Measurements from ENCODE around the gene C3orf52.

C3orf52 gene

DNA sequence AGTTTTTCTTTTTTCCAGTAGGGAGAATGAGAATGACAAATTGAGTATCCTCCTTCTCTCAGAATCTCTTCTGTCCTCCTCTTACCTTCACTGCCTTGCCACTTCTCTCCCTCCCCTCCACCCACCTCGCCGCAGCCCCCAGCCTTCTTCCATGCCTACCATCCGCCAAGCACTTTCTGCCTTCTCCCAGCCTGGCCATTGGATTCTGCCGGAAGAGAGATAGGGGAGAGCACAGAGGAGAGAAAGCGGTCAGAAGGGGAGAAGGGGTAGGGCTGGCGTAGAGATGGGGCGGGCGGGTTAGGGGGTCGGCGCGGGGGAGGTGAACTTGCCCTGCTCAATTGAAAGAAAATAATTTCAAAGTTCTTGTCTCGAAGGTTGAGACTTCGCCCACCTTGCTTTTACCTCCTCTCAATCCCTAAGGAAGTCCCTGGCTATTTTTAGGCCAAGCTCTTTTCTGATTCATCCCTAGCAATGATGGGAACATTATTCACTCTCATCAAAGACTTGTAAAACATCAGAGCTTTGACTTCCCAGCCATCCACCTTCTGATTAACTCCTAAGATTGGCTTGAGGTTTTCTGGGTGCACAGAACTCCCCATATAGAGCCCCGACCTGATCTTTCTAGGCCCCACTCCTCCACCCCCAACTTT is 811 bp downstream of the C3orf52 start:
- no peaks in the 10 kb centered on the region for H3K9me2 ChIP-seq (ENCODE audit: low read depth, low read length)
- H3K79me2 ChIP-seq (ENCODE audit: insufficient read depth, low read length): no peaks in the 10 kb centered on the region
- peaks cover 54% of the 10 kb centered on the region for H3K4me1 ChIP-seq (ENCODE audit: insufficient read depth, low read length, severe bottlenecking)
- no peak overlapping the region for H2AFZ ChIP-seq (ENCODE audit: low read length)
- H3K4me3 ChIP-seq (ENCODE audit: low read depth, low read length, poor library complexity, severe bottlenecking): peak overlapping the region; percentile 66
- H3K36me3 ChIP-seq (ENCODE audit: insufficient read depth, low read length): no peaks in the 10 kb centered on the region
- no peaks in the 10 kb centered on the region for H3F3A ChIP-seq (ENCODE audit: insufficient read depth, low read length)
- peak overlapping the region; percentile 73 for H3K4me2 ChIP-seq (ENCODE audit: low read length)
- no peaks in the 10 kb centered on the region for H4K20me1 ChIP-seq (ENCODE audit: insufficient read depth, low read length)
- H3K27me3 ChIP-seq (ENCODE audit: insufficient read depth, low read length): no peaks in the 10 kb centered on the region
- no peak overlapping the region for H3K27ac ChIP-seq (ENCODE audit: low read depth, low read length, poor library complexity, severe bottlenecking)
- peak overlapping the region; percentile 61 for H3K9ac ChIP-seq (ENCODE audit: low read length)
- no peak for TF ChIP-seq EZH2 (IDR thresholded peaks at IDR 0.05; ENCODE audit: borderline replicate concordance, low read length)
- TF ChIP-seq, protein P1, sequence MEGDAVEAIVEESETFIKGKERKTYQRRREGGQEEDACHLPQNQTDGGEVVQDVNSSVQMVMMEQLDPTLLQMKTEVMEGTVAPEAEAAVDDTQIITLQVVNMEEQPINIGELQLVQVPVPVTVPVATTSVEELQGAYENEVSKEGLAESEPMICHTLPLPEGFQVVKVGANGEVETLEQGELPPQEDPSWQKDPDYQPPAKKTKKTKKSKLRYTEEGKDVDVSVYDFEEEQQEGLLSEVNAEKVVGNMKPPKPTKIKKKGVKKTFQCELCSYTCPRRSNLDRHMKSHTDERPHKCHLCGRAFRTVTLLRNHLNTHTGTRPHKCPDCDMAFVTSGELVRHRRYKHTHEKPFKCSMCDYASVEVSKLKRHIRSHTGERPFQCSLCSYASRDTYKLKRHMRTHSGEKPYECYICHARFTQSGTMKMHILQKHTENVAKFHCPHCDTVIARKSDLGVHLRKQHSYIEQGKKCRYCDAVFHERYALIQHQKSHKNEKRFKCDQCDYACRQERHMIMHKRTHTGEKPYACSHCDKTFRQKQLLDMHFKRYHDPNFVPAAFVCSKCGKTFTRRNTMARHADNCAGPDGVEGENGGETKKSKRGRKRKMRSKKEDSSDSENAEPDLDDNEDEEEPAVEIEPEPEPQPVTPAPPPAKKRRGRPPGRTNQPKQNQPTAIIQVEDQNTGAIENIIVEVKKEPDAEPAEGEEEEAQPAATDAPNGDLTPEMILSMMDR (IDR thresholded peaks at IDR 0.05; ENCODE audit: low read length): no peak
- H3K9me3 ChIP-seq (ENCODE audit: low read length): no peaks in the 10 kb centered on the region

DNA sequence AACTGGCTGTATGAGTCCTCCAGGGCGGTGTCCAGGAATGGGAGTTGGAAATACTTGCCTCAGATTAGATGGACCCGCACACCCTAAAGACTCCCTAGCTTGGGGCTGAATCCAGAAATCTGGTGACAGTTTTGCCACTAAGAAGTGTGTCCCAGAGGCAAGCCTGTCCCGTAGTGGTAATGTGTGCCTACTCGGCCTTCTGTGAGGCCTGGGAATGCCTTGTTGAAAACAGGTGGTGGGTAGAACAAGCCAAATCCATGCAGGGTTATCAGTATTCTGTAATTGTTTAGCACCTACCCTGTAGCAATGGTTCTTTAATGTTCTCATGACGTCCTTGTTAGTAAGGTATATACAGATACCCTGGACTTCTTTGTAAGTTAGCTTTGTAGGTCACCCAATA is 1.6 kb downstream of the C3orf52 start:
- H3F3A ChIP-seq (ENCODE audit: insufficient read depth, low read length): no peaks in the 10 kb centered on the region
- no peaks in the 10 kb centered on the region for H3K79me2 ChIP-seq (ENCODE audit: insufficient read depth, low read length)
- H3K4me2 ChIP-seq (ENCODE audit: low read length): peak overlapping the region; percentile 73
- H3K36me3 ChIP-seq (ENCODE audit: insufficient read depth, low read length): no peaks in the 10 kb centered on the region
- H4K20me1 ChIP-seq (ENCODE audit: insufficient read depth, low read length): no peaks in the 10 kb centered on the region
- TF ChIP-seq, protein P1 (IDR thresholded peaks at IDR 0.05; ENCODE audit: low read length): no peak
- no peak for TF ChIP-seq EZH2 (IDR thresholded peaks at IDR 0.05; ENCODE audit: borderline replicate concordance, low read length)
- no peak overlapping the region for H3K27ac ChIP-seq (ENCODE audit: low read depth, low read length, poor library complexity, severe bottlenecking)
- H3K9me2 ChIP-seq (ENCODE audit: low read depth, low read length): no peaks in the 10 kb centered on the region
- H2AFZ ChIP-seq (ENCODE audit: low read length): no peak overlapping the region
- peak overlapping the region; percentile 66 for H3K4me3 ChIP-seq (ENCODE audit: low read depth, low read length, poor library complexity, severe bottlenecking)
- H3K9ac ChIP-seq (ENCODE audit: low read length): peak overlapping the region; percentile 5; the same call in 1 of the 2 replicates
- no peaks in the 10 kb centered on the region for H3K9me3 ChIP-seq (ENCODE audit: low read length)
- peaks cover 62% of the 10 kb centered on the region for H3K4me1 ChIP-seq (ENCODE audit: insufficient read depth, low read length, severe bottlenecking)
- H3K27me3 ChIP-seq (ENCODE audit: insufficient read depth, low read length): no peaks in the 10 kb centered on the region

GRCh38 chr3:112088944-112089343 is 2.8 kb downstream of the C3orf52 start:
- no peak overlapping the region for H2AFZ ChIP-seq (ENCODE audit: low read length)
- no peaks in the 10 kb centered on the region for H3K36me3 ChIP-seq (ENCODE audit: insufficient read depth, low read length)
- H3K4me1 ChIP-seq (ENCODE audit: insufficient read depth, low read length, severe bottlenecking): peaks cover 66% of the 10 kb centered on the region
- no peak overlapping the region for H3K9ac ChIP-seq (ENCODE audit: low read length)
- no peaks in the 10 kb centered on the region for H3K79me2 ChIP-seq (ENCODE audit: insufficient read depth, low read length)
- H3K27ac ChIP-seq (ENCODE audit: low read depth, low read length, poor library complexity, severe bottlenecking): no peak overlapping the region
- no peaks in the 10 kb centered on the region for H3K27me3 ChIP-seq (ENCODE audit: insufficient read depth, low read length)
- H3F3A ChIP-seq (ENCODE audit: insufficient read depth, low read length): peaks cover 5% of the 10 kb centered on the region; the same call in 1 of the 2 replicates
- no peak overlapping the region for H3K4me2 ChIP-seq (ENCODE audit: low read length)
- no peaks in the 10 kb centered on the region for H4K20me1 ChIP-seq (ENCODE audit: insufficient read depth, low read length)
- no peak for TF ChIP-seq EZH2 (IDR thresholded peaks at IDR 0.05; ENCODE audit: borderline replicate concordance, low read length)
- TF ChIP-seq, protein P1 (IDR thresholded peaks at IDR 0.05; ENCODE audit: low read length): no peak
- H3K9me2 ChIP-seq (ENCODE audit: low read depth, low read length): no peaks in the 10 kb centered on the region
- no peaks in the 10 kb centered on the region for H3K9me3 ChIP-seq (ENCODE audit: low read length)
- H3K4me3 ChIP-seq (ENCODE audit: low read depth, low read length, poor library complexity, severe bottlenecking): no peak overlapping the region

All from OCI-LY1 (cell line).